Measurements from ENCODE around the gene PTHLH. TPM values are rescaled to one million over a fixed set of nuclear protein-coding genes. Genes with fewer than 3 reads are reported as not detected.

Gene PTHLH
- polyA plus RNA-seq, 1 donor (not counting 4 experiments of a cell fraction or from before 2014, with no cell fraction given): 775 TPM

GRCh38 chr12:28017873-28018255, 45.3 kb upstream of the PTHLH start:
- H3K79me2 ChIP-seq (ENCODE audit: control insufficient read depth, insufficient read depth, low read length): no peaks in the 10 kb centered on the region
- H3K36me3 ChIP-seq (ENCODE audit: control insufficient read depth in 2 of 2, extremely low read depth in 1 of 2, insufficient read depth in 2 of 2, low read length in 2 of 2): no peaks in the 10 kb centered on the region
- no peak overlapping the region for H3K4me3 ChIP-seq (ENCODE audit: control insufficient read depth in 2 of 3, extremely low read depth in 1 of 3, insufficient read depth in 2 of 3, low read depth in 1 of 3, low read length in 3 of 3)
- no peaks in the 10 kb centered on the region for H3K27me3 ChIP-seq (ENCODE audit: control insufficient read depth, extremely low read depth, insufficient read depth, low read length)
- no peaks in the 10 kb centered on the region for H3K9me3 ChIP-seq (ENCODE audit: control insufficient read depth, low read depth, low read length)
- FAIRE-seq (peak; percentile 75), DNase-seq (ENCODE audit: low read depth, low spot score) (no peak)
- peaks cover 38% of the 10 kb centered on the region for H3K4me1 ChIP-seq (ENCODE audit: control insufficient read depth, extremely low read depth, insufficient read depth, low read length)
- H3K9me1 ChIP-seq (ENCODE audit: control insufficient read depth, extremely low read depth, insufficient read depth, low read length): no peaks in the 10 kb centered on the region
- no peak overlapping the region for H3K9ac ChIP-seq (ENCODE audit: control insufficient read depth, extremely low read depth, insufficient read depth, low read length)
- H2AFZ ChIP-seq (ENCODE audit: control insufficient read depth, low read length): peak overlapping the region; percentile 37
- H3K4me2 ChIP-seq (ENCODE audit: control insufficient read depth, extremely low read depth, insufficient read depth, low read depth, low read length): no peak overlapping the region
- H4K20me1 ChIP-seq (ENCODE audit: control insufficient read depth, extremely low read depth, insufficient read depth, low read length): no peaks in the 10 kb centered on the region
- no peak for TF ChIP-seq CTCF (optimal IDR thresholded peaks at IDR 0.05 in 1 of 3, IDR thresholded peaks at IDR 0.05 in 1 of 3, conservative IDR thresholded peaks at IDR 0.05 in 1 of 3; ENCODE audit: extremely low read depth in 1 of 3, insufficient read depth in 2 of 3, low read length in 3 of 3)
- TF ChIP-seq EZH2 (IDR thresholded peaks at IDR 0.05; ENCODE audit: low read length): no peak
- peak overlapping the region; percentile 36 for H3K27ac ChIP-seq (ENCODE audit: control insufficient read depth, insufficient read depth, low read length)
- dilution Hi-C loops (cut with MboI; ENCODE audit: extremely low pct_ligation_motif_present, low sequenced_read_pairs): no loop called here

DNA sequence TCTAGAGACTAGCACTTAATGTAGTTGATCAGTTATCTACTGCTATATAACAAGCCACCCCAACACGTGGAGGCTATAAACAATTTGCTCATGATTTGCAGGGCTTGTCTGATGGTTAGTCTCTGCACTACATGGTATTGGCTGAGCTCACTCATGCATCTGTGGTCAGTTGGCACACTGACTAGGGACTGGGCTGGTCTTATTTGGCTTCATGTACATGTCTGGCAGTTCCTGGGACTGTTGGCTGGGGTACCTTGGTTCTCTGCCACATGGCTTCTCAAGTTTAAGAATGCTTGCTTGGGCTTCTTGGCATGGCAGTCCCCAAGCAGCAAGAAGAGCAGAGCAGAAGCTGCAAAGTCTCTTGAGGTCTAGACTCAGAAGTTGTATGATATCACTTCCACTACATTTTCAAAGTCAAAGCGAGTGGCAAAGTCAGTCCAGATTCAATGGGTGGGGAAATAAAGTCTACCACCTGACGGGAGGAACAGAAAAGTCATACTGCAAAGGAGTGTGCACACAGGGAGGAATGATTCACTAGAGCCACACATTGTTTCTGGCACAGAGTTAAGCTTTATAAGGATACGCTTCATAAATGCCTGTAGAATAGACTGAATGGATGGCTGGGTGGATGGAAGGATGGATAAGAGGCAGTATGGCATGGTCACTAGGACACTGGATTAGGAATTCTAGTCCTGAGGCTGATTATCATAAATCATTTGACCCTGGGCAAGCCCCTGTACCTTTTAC, 44.8 kb upstream of the PTHLH start:
- Histone ChIP-seq H3K4me3 (ENCODE audit: control insufficient read depth in 2 of 3, extremely low read depth in 1 of 3, insufficient read depth in 2 of 3, low read depth in 1 of 3, low read length in 3 of 3) (no peak overlapping the region), H3K27ac (ENCODE audit: control insufficient read depth, insufficient read depth, low read length) (peak overlapping the region; percentile 19), H3K9ac (ENCODE audit: control insufficient read depth, extremely low read depth, insufficient read depth, low read length) (peak overlapping the region; percentile 16), H3K4me1 (ENCODE audit: control insufficient read depth, extremely low read depth, insufficient read depth, low read length) (peaks cover 32% of the 10 kb centered on the region), H3K27me3 (ENCODE audit: control insufficient read depth, extremely low read depth, insufficient read depth, low read length) (no peaks in the 10 kb centered on the region), H3K9me1 (ENCODE audit: control insufficient read depth, extremely low read depth, insufficient read depth, low read length) (no peaks in the 10 kb centered on the region), H3K9me3 (ENCODE audit: control insufficient read depth, low read depth, low read length) (no peaks in the 10 kb centered on the region), H2AFZ (ENCODE audit: control insufficient read depth, low read length) (peak overlapping the region; percentile 37), H3K4me2 (ENCODE audit: control insufficient read depth, extremely low read depth, insufficient read depth, low read depth, low read length) (no peak overlapping the region), H4K20me1 (ENCODE audit: control insufficient read depth, extremely low read depth, insufficient read depth, low read length) (no peaks in the 10 kb centered on the region), H3K36me3 (ENCODE audit: control insufficient read depth in 2 of 2, extremely low read depth in 1 of 2, insufficient read depth in 2 of 2, low read length in 2 of 2) (no peaks in the 10 kb centered on the region), H3K79me2 (ENCODE audit: control insufficient read depth, insufficient read depth, low read length) (no peaks in the 10 kb centered on the region)
- FAIRE-seq: peak; percentile 72
- TF ChIP-seq EZH2 (IDR thresholded peaks at IDR 0.05; ENCODE audit: low read length) (no peak), CTCF (optimal IDR thresholded peaks at IDR 0.05 in 1 of 3, IDR thresholded peaks at IDR 0.05 in 1 of 3, conservative IDR thresholded peaks at IDR 0.05 in 1 of 3; ENCODE audit: extremely low read depth in 1 of 3, insufficient read depth in 2 of 3, low read length in 3 of 3) (no peak)
- DNase-seq (ENCODE audit: low read depth, low spot score): no peak
- dilution Hi-C loops (cut with MboI; ENCODE audit: extremely low pct_ligation_motif_present, low sequenced_read_pairs): no loop called here
